ENCODE measurements around the gene ZNF335. TPM values are rescaled to one million over a fixed set of nuclear protein-coding genes. Genes with fewer than 3 reads are reported as not detected.

Gene ZNF335, protein sequence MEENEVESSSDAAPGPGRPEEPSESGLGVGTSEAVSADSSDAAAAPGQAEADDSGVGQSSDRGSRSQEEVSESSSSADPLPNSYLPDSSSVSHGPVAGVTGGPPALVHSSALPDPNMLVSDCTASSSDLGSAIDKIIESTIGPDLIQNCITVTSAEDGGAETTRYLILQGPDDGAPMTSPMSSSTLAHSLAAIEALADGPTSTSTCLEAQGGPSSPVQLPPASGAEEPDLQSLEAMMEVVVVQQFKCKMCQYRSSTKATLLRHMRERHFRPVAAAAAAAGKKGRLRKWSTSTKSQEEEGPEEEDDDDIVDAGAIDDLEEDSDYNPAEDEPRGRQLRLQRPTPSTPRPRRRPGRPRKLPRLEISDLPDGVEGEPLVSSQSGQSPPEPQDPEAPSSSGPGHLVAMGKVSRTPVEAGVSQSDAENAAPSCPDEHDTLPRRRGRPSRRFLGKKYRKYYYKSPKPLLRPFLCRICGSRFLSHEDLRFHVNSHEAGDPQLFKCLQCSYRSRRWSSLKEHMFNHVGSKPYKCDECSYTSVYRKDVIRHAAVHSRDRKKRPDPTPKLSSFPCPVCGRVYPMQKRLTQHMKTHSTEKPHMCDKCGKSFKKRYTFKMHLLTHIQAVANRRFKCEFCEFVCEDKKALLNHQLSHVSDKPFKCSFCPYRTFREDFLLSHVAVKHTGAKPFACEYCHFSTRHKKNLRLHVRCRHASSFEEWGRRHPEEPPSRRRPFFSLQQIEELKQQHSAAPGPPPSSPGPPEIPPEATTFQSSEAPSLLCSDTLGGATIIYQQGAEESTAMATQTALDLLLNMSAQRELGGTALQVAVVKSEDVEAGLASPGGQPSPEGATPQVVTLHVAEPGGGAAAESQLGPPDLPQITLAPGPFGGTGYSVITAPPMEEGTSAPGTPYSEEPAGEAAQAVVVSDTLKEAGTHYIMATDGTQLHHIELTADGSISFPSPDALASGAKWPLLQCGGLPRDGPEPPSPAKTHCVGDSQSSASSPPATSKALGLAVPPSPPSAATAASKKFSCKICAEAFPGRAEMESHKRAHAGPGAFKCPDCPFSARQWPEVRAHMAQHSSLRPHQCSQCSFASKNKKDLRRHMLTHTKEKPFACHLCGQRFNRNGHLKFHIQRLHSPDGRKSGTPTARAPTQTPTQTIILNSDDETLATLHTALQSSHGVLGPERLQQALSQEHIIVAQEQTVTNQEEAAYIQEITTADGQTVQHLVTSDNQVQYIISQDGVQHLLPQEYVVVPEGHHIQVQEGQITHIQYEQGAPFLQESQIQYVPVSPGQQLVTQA (N-terminal part only)
- polyA plus RNA-seq (2013): 11.8 TPM

DNA sequence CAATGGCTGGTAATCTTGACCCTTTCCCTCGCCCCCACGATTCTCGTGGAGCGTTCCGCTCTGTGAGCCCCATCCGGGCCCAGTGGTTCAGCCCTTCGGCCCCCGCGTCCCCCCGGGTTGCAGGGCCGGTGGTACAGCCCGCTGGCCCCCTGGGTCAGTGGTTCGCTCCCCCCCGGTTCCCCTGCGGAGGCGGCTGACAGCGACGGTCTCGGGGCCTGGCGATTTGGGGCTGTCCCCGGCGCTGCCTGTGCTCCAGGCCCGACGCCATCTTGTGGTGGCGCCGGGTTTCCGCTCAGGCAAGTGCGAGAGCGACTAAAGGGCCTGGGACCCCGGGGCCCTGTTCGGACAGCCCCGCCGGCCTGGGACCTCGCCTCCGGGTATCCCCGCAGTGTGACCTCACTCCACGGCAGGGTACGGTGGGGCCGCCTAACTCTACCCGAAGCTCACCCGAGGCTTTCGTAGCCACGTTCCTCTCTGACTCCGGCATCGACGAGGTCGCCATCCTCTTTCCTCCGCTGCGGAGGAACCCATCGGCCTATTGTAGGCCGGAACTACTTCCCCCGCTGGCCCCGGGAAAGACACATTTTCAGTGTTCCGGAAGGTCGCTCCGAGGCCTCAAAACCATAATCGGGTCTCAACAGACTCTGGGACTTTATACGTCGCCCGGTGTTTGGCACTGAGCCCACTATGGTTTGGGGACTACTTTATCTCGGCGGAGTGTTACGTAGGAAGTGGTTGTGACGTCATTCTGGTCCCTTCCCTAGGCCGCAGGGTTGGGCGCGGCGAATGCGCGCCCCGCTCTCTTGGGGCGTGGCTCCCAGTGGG, at the start of gene ZNF335:
Gene ZNF335 (minus strand): TSS at position 529 of the 825 bp plus-strand sequence. CDS start 793 bp downstream, outside the sequence.
- Histone ChIP-seq H3K36me3 (ENCODE audit: control insufficient read depth in 4 of 4, insufficient read depth in 4 of 4, low read length in 3 of 4) (peaks cover 15 to 28% (median 20%) of the 10 kb centered on the region in 4 experiments), H3K4me1 (ENCODE audit: control extremely low read depth in 1 of 4, control insufficient read depth in 4 of 4, insufficient read depth in 4 of 4, low read length in 3 of 4) (peaks cover 3 to 35% (median 26%) of the 10 kb centered on the region in 4 experiments), H3K9me3 (ENCODE audit: control extremely low read depth in 1 of 5, control insufficient read depth in 4 of 5, insufficient read depth in 2 of 5, low read depth in 1 of 5, low read length in 4 of 5) (no peaks in the 10 kb centered on the region), H3K27me3 (replicated peaks in 2 of 5; ENCODE audit: control insufficient read depth in 4 of 5, insufficient read depth in 5 of 5, low read length in 4 of 5) (peaks cover 0 to 3% (median 0%) of the 10 kb centered on the region in 5 experiments), H3K27ac (ENCODE audit: insufficient read depth in 1 of 2, low read depth in 1 of 2, low read length in 2 of 2, poor library complexity in 1 of 2, severe bottlenecking in 2 of 2) (peak within 1 kb of the TSS; percentile 100), H3K4me3 (ENCODE audit: control insufficient read depth in 1 of 7, extremely low read depth in 1 of 7, insufficient read depth in 4 of 7, low read depth in 2 of 7, low read length in 6 of 7) (peak within 1 kb of the TSS; percentile 60 to 97 (median 85))
- ChIA-PET POLR2A (interaction anchor here (0.9 to 1.8 kb wide), 5 partner anchors 34 to 387 kb away, joined by 3 to 8 read pairs (median 3); no protein-coding TSS in a partner anchor), CTCF (interaction anchor here (1.3 to 42.1 kb wide), 13 partner anchors 10 to 172 kb away, joined by 3 to 656 read pairs (median 17); partner anchors contain the start of genes CTSA, MMP9, NEURL2 and PCIF1)
- peak; percentile 97 to 98 (median 98) for DNase-seq
- whole genome bisulfite sequencing (ENCODE audit: insufficient coverage): under 1% methylated on average over 58 of the region's 72 CpGs

DNA sequence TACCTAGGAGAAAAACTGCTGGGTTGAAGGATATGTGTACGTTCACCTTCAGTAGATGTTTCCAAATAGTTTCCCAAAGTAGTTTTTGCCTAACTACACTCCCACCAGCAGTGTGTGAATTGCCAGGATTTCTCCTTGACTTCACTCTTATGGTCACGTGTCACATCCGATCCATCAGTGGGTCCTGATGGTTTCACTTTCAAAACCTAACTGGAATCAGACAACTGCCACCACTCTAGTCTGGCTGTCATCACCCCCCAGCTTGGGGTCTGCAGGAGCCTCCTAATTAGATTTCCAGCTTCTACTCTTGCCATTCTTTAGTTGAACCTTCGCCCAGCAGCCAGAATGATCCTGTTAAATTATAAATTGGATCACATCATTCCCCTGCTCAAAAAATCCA, 48.6 kb upstream of the ZNF335 start:
- H3K27me3 ChIP-seq (replicated peaks in 2 of 5; ENCODE audit: control insufficient read depth in 4 of 5, insufficient read depth in 5 of 5, low read length in 4 of 5): peaks cover 0 to 34% (median 10%) of the 10 kb centered on the region in 5 experiments
- ChIA-PET CTCF (interaction anchor here (2.9 kb wide), 1 partner anchor 68 kb away, joined by 7 read pairs; no protein-coding TSS in a partner anchor), POLR2A (no interaction called here)
- no peaks in the 10 kb centered on the region for H3K9me3 ChIP-seq (ENCODE audit: control extremely low read depth in 1 of 5, control insufficient read depth in 4 of 5, insufficient read depth in 2 of 5, low read depth in 1 of 5, low read length in 4 of 5)
- no peaks in the 10 kb centered on the region for H3K36me3 ChIP-seq (ENCODE audit: control insufficient read depth in 4 of 4, insufficient read depth in 4 of 4, low read length in 3 of 4)
- no peak for DNase-seq
- peak overlapping the region in 1 of 7 experiments; percentile 33 for H3K4me3 ChIP-seq (ENCODE audit: control insufficient read depth in 1 of 7, extremely low read depth in 1 of 7, insufficient read depth in 4 of 7, low read depth in 2 of 7, low read length in 6 of 7)
- peaks cover 0 to 17% (median 14%) of the 10 kb centered on the region in 4 experiments for H3K4me1 ChIP-seq (ENCODE audit: control extremely low read depth in 1 of 4, control insufficient read depth in 4 of 4, insufficient read depth in 4 of 4, low read length in 3 of 4)
- H3K27ac ChIP-seq (ENCODE audit: insufficient read depth in 1 of 2, low read depth in 1 of 2, low read length in 2 of 2, poor library complexity in 1 of 2, severe bottlenecking in 2 of 2): no peak overlapping the region
- WGBS (ENCODE audit: insufficient coverage): 66% methylated on average over 4 of the region's 4 CpGs

DNA sequence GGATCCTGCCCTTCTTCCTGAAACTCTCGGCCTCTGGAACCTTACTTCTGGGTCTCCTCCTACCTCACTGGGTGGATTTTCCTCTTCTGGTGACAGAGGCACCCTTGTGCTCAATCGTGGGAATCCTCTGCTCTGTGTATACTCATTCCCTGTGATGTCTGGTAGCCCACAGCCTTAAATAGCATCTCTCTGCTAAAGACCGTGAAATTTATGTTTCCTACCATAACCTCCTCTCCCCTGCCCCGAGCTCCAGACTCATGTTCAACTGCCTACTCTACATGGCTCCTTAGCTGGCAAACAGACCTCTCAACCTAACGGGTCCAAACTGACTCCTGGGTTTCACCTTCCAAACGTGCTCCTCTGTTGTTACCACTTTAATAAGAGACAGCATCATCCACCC, 46.6 kb upstream of the ZNF335 start:
- DNase-seq: no peak
- Histone ChIP-seq H3K4me1 (ENCODE audit: control extremely low read depth in 1 of 4, control insufficient read depth in 4 of 4, insufficient read depth in 4 of 4, low read length in 3 of 4) (peaks cover 0 to 24% (median 19%) of the 10 kb centered on the region in 4 experiments), H3K4me3 (ENCODE audit: control insufficient read depth in 1 of 7, extremely low read depth in 1 of 7, insufficient read depth in 4 of 7, low read depth in 2 of 7, low read length in 6 of 7) (no peak overlapping the region), H3K27ac (ENCODE audit: insufficient read depth in 1 of 2, low read depth in 1 of 2, low read length in 2 of 2, poor library complexity in 1 of 2, severe bottlenecking in 2 of 2) (no peak overlapping the region), H3K9me3 (ENCODE audit: control extremely low read depth in 1 of 5, control insufficient read depth in 4 of 5, insufficient read depth in 2 of 5, low read depth in 1 of 5, low read length in 4 of 5) (no peaks in the 10 kb centered on the region), H3K27me3 (replicated peaks in 2 of 5; ENCODE audit: control insufficient read depth in 4 of 5, insufficient read depth in 5 of 5, low read length in 4 of 5) (peaks cover 0 to 34% (median 6%) of the 10 kb centered on the region in 5 experiments), H3K36me3 (ENCODE audit: control insufficient read depth in 4 of 4, insufficient read depth in 4 of 4, low read length in 3 of 4) (no peaks in the 10 kb centered on the region)
- ChIA-PET POLR2A (no interaction called here), CTCF (interaction anchor here (0.8 to 3.6 kb wide), 8 partner anchors 9 to 70 kb away, joined by 3 to 19 read pairs (median 6); no protein-coding TSS in a partner anchor)
- 85% methylated on average over 6 of the region's 6 CpGs for WGBS (ENCODE audit: insufficient coverage)

DNA sequence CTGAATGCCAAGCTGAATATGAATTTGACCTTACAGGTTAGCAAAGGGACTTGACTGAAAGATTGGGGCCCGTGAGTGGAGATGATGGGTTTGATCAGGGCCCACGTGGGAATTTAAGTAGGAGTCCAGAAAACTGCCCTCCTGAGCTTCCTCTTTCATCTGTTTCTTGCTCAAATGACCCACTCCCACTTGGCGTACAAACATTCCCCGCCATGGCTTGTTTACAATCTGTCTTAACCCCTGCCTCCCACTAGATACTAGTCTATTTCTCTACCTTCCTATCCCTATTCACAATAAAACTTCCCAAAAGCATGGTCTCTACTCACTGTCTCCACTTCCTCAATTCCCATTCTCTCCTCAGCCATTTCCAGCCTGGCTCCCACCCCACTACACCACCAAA, 46.1 kb upstream of the ZNF335 start:
- DNase-seq: no peak
- no peaks in the 10 kb centered on the region for H3K9me3 ChIP-seq (ENCODE audit: control extremely low read depth in 1 of 5, control insufficient read depth in 4 of 5, insufficient read depth in 2 of 5, low read depth in 1 of 5, low read length in 4 of 5)
- POLR2A ChIA-PET: no interaction called here

DNA sequence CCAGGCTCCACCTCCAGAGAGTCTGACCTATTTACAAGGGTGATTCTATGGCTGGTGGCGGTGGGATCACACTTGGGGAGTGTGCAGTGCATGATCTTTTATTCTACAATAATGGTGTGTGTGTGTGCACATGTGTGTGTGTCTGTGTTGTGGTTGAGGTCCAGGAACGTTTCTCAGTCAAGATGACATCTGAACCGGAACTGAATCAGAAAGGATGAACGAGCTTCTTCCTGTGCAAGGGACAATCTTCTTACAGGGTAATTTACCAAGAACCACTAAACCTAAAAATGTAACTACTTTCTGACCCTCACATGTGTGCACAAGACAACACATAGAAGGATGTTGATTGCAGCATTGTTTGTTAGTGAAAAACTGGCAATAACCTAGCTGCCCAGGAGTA, 45.3 kb upstream of the ZNF335 start:
- Histone ChIP-seq H3K27me3 (replicated peaks in 2 of 5; ENCODE audit: control insufficient read depth in 4 of 5, insufficient read depth in 5 of 5, low read length in 4 of 5) (peaks cover 0 to 36% (median 9%) of the 10 kb centered on the region in 5 experiments), H3K27ac (ENCODE audit: insufficient read depth in 1 of 2, low read depth in 1 of 2, low read length in 2 of 2, poor library complexity in 1 of 2, severe bottlenecking in 2 of 2) (no peak overlapping the region)
- POLR2A ChIA-PET: no interaction called here

More for the DNA sequence above, 46.1 kb upstream of the ZNF335 start:
- no peak overlapping the region for H3K27ac ChIP-seq (ENCODE audit: insufficient read depth in 1 of 2, low read depth in 1 of 2, low read length in 2 of 2, poor library complexity in 1 of 2, severe bottlenecking in 2 of 2)
- H3K4me3 ChIP-seq (ENCODE audit: control insufficient read depth in 1 of 7, extremely low read depth in 1 of 7, insufficient read depth in 4 of 7, low read depth in 2 of 7, low read length in 6 of 7): no peak overlapping the region
- WGBS (ENCODE audit: insufficient coverage): 93% methylated on average over 4 of the region's 4 CpGs
- CTCF ChIA-PET: interaction anchor here (0.8 to 3.6 kb wide), 11 partner anchors 9 to 77 kb away, joined by 3 to 19 read pairs (median 4); no protein-coding TSS in a partner anchor
- H3K27me3 ChIP-seq (replicated peaks in 2 of 5; ENCODE audit: control insufficient read depth in 4 of 5, insufficient read depth in 5 of 5, low read length in 4 of 5): peaks cover 0 to 34% (median 6%) of the 10 kb centered on the region in 5 experiments
- H3K36me3 ChIP-seq (ENCODE audit: control insufficient read depth in 4 of 4, insufficient read depth in 4 of 4, low read length in 3 of 4): no peaks in the 10 kb centered on the region
- H3K4me1 ChIP-seq (ENCODE audit: control extremely low read depth in 1 of 4, control insufficient read depth in 4 of 4, insufficient read depth in 4 of 4, low read length in 3 of 4): peaks cover 0 to 28% (median 22%) of the 10 kb centered on the region in 4 experiments

More for the DNA sequence above, 45.3 kb upstream of the ZNF335 start:
- H3K4me3 ChIP-seq (ENCODE audit: control insufficient read depth in 1 of 7, extremely low read depth in 1 of 7, insufficient read depth in 4 of 7, low read depth in 2 of 7, low read length in 6 of 7): no peak overlapping the region
- WGBS (ENCODE audit: insufficient coverage): no CpG with 5 or more reads among the region's 4 CpGs
- DNase-seq: no peak
- H3K36me3 ChIP-seq (ENCODE audit: control insufficient read depth in 4 of 4, insufficient read depth in 4 of 4, low read length in 3 of 4): no peaks in the 10 kb centered on the region
- CTCF ChIA-PET: interaction anchor here (0.8 to 3.6 kb wide), 6 partner anchors 10 to 78 kb away, joined by 3 to 19 read pairs (median 4); no protein-coding TSS in a partner anchor
- peaks cover 0 to 23% (median 18%) of the 10 kb centered on the region in 4 experiments for H3K4me1 ChIP-seq (ENCODE audit: control extremely low read depth in 1 of 4, control insufficient read depth in 4 of 4, insufficient read depth in 4 of 4, low read length in 3 of 4)
- no peaks in the 10 kb centered on the region for H3K9me3 ChIP-seq (ENCODE audit: control extremely low read depth in 1 of 5, control insufficient read depth in 4 of 5, insufficient read depth in 2 of 5, low read depth in 1 of 5, low read length in 4 of 5)
